ENCODE data around the gene ARHGEF35. TPM values are rescaled to one million over a fixed set of nuclear protein-coding genes. Genes with fewer than 3 reads are reported as not detected.
"Not testable (repeated sequence)": the region's sequence is repeated elsewhere in the genome, so short reads cannot be mapped to it uniquely, and the experiment has no call there.

Gene ARHGEF35
- total and polyA plus RNA-seq, 4 experiments from 2014 or later, result 2.0 to 5.2 (median 3.8) TPM

GRCh38 chr7:144198934-144199333 is 3.3 kb upstream of the ARHGEF35 start:
- H3K4me3 ChIP-seq (ENCODE audit: low read length in 2 of 2); CTCF ChIA-PET (ENCODE audit: partially characterized antibody); H3K36me3 ChIP-seq (ENCODE audit: insufficient read depth, low read length); H3K9me3 Mint-ChIP-seq; H3K4me1 ChIP-seq (ENCODE audit: insufficient read depth, low read length); intact Hi-C loops (cut with micrococcal nuclease); H3K36me3 Mint-ChIP-seq; H3K27ac Mint-ChIP-seq; H3K27me3 Mint-ChIP-seq; H3K27ac ChIP-seq (ENCODE audit: low read depth, low read length); DNase-seq; H3K27me3 ChIP-seq (ENCODE audit: insufficient read depth, low read length); POLR2A ChIA-PET (ENCODE audit: partially characterized antibody); H3K9me3 ChIP-seq (ENCODE audit: control insufficient read depth in 1 of 2, low read length in 2 of 2); H3K4me3 Mint-ChIP-seq: not testable (repeated sequence)
- H3K4me1 Mint-ChIP-seq, result peaks cover 3 to 16% (median 8%) of the 10 kb centered on the region in 4 donors

- H3K4me1 ChIP-seq (ENCODE audit: insufficient read depth, low read length); POLR2A ChIA-PET (ENCODE audit: partially characterized antibody); DNase-seq; H3K27me3 Mint-ChIP-seq; H3K36me3 Mint-ChIP-seq; CTCF ChIA-PET (ENCODE audit: partially characterized antibody); H3K27ac ChIP-seq (ENCODE audit: low read depth, low read length); H3K9me3 Mint-ChIP-seq; intact Hi-C loops (cut with micrococcal nuclease); H3K4me3 ChIP-seq (ENCODE audit: low read length in 2 of 2); H3K27me3 ChIP-seq (ENCODE audit: insufficient read depth, low read length); H3K9me3 ChIP-seq (ENCODE audit: control insufficient read depth in 1 of 2, low read length in 2 of 2); H3K4me3 Mint-ChIP-seq; H3K27ac Mint-ChIP-seq; H3K36me3 ChIP-seq (ENCODE audit: insufficient read depth, low read length): not testable (repeated sequence)
- H3K4me1 Mint-ChIP-seq, result peaks cover 2 to 11% (median 5%) of the 10 kb centered on the region in 4 donors
Measured at GRCh38 chr7:144194453-144194852, 1.2 kb downstream of the ARHGEF35 start.

GRCh38 chr7:144193782-144194181 is 1.9 kb downstream of the ARHGEF35 start:
- H3K27me3 ChIP-seq (ENCODE audit: insufficient read depth, low read length); H3K4me3 Mint-ChIP-seq; H3K36me3 Mint-ChIP-seq; H3K9me3 ChIP-seq (ENCODE audit: control insufficient read depth in 1 of 2, low read length in 2 of 2); H3K4me1 ChIP-seq (ENCODE audit: insufficient read depth, low read length); H3K27ac ChIP-seq (ENCODE audit: low read depth, low read length); DNase-seq; CTCF ChIA-PET (ENCODE audit: partially characterized antibody); H3K27me3 Mint-ChIP-seq; POLR2A ChIA-PET (ENCODE audit: partially characterized antibody); H3K9me3 Mint-ChIP-seq; intact Hi-C loops (cut with micrococcal nuclease); H3K27ac Mint-ChIP-seq; H3K36me3 ChIP-seq (ENCODE audit: insufficient read depth, low read length); H3K4me3 ChIP-seq (ENCODE audit: low read length in 2 of 2): not testable (repeated sequence)
- H3K4me1 Mint-ChIP-seq, result peaks cover 2 to 11% (median 5%) of the 10 kb centered on the region in 4 donors

- H3K27ac ChIP-seq (ENCODE audit: low read depth, low read length); H3K36me3 Mint-ChIP-seq; H3K4me3 ChIP-seq (ENCODE audit: low read length in 2 of 2); intact Hi-C loops (cut with micrococcal nuclease); H3K36me3 ChIP-seq (ENCODE audit: insufficient read depth, low read length); POLR2A ChIA-PET (ENCODE audit: partially characterized antibody); H3K27me3 ChIP-seq (ENCODE audit: insufficient read depth, low read length); H3K27ac Mint-ChIP-seq; H3K9me3 ChIP-seq (ENCODE audit: control insufficient read depth in 1 of 2, low read length in 2 of 2); H3K27me3 Mint-ChIP-seq; DNase-seq; H3K4me1 Mint-ChIP-seq; H3K4me1 ChIP-seq (ENCODE audit: insufficient read depth, low read length); H3K4me3 Mint-ChIP-seq; H3K9me3 Mint-ChIP-seq; CTCF ChIA-PET (ENCODE audit: partially characterized antibody): not testable (repeated sequence)
Measured at GRCh38 chr7:144188578-144189171, 7.0 kb downstream of the ARHGEF35 start.

- H3K27ac ChIP-seq (ENCODE audit: low read depth, low read length); H3K27me3 Mint-ChIP-seq; intact Hi-C loops (cut with micrococcal nuclease); H3K27me3 ChIP-seq (ENCODE audit: insufficient read depth, low read length); H3K27ac Mint-ChIP-seq; H3K9me3 ChIP-seq (ENCODE audit: control insufficient read depth in 1 of 2, low read length in 2 of 2); H3K9me3 Mint-ChIP-seq; H3K36me3 Mint-ChIP-seq; H3K4me3 ChIP-seq (ENCODE audit: low read length in 2 of 2); DNase-seq; POLR2A ChIA-PET (ENCODE audit: partially characterized antibody); H3K36me3 ChIP-seq (ENCODE audit: insufficient read depth, low read length); H3K4me3 Mint-ChIP-seq; H3K4me1 Mint-ChIP-seq; CTCF ChIA-PET (ENCODE audit: partially characterized antibody); H3K4me1 ChIP-seq (ENCODE audit: insufficient read depth, low read length): not testable (repeated sequence)
Measured at GRCh38 chr7:144187848-144188247, 7.8 kb downstream of the ARHGEF35 start.

- H3K9me3 ChIP-seq (ENCODE audit: control insufficient read depth in 1 of 2, low read length in 2 of 2); POLR2A ChIA-PET (ENCODE audit: partially characterized antibody); H3K4me1 Mint-ChIP-seq; H3K36me3 Mint-ChIP-seq; H3K27me3 ChIP-seq (ENCODE audit: insufficient read depth, low read length); H3K4me3 ChIP-seq (ENCODE audit: low read length in 2 of 2); H3K36me3 ChIP-seq (ENCODE audit: insufficient read depth, low read length); H3K27ac ChIP-seq (ENCODE audit: low read depth, low read length); intact Hi-C loops (cut with micrococcal nuclease); H3K9me3 Mint-ChIP-seq; CTCF ChIA-PET (ENCODE audit: partially characterized antibody); H3K27me3 Mint-ChIP-seq; H3K4me1 ChIP-seq (ENCODE audit: insufficient read depth, low read length); DNase-seq; H3K4me3 Mint-ChIP-seq; H3K27ac Mint-ChIP-seq: not testable (repeated sequence)
Measured at GRCh38 chr7:144183166-144183565, 12.5 kb downstream of the ARHGEF35 start, which contains the start of gene CTAGE4. Gene CTAGE4 (plus strand): TSS chr7:144183466. CDS start chr7:144183504, 38 bp downstream.

GRCh38 chr7:144179165-144179479 is 16.5 kb downstream of the ARHGEF35 start:
- H3K27ac Mint-ChIP-seq; H3K4me3 ChIP-seq (ENCODE audit: low read length in 2 of 2); H3K4me1 Mint-ChIP-seq; POLR2A ChIA-PET (ENCODE audit: partially characterized antibody); H3K9me3 ChIP-seq (ENCODE audit: control insufficient read depth in 1 of 2, low read length in 2 of 2); CTCF ChIA-PET (ENCODE audit: partially characterized antibody); H3K27me3 Mint-ChIP-seq; H3K27me3 ChIP-seq (ENCODE audit: insufficient read depth, low read length); H3K36me3 Mint-ChIP-seq; H3K36me3 ChIP-seq (ENCODE audit: insufficient read depth, low read length); H3K27ac ChIP-seq (ENCODE audit: low read depth, low read length); H3K9me3 Mint-ChIP-seq; H3K4me1 ChIP-seq (ENCODE audit: insufficient read depth, low read length); DNase-seq; intact Hi-C loops (cut with micrococcal nuclease); H3K4me3 Mint-ChIP-seq: not testable (repeated sequence)
